ENCODE measurements around the gene GSTCD.
"Not testable (repeated sequence)": the region's sequence is repeated elsewhere in the genome, so short reads cannot be mapped to it uniquely, and the experiment has no call there.

GSTCD gene

DNA sequence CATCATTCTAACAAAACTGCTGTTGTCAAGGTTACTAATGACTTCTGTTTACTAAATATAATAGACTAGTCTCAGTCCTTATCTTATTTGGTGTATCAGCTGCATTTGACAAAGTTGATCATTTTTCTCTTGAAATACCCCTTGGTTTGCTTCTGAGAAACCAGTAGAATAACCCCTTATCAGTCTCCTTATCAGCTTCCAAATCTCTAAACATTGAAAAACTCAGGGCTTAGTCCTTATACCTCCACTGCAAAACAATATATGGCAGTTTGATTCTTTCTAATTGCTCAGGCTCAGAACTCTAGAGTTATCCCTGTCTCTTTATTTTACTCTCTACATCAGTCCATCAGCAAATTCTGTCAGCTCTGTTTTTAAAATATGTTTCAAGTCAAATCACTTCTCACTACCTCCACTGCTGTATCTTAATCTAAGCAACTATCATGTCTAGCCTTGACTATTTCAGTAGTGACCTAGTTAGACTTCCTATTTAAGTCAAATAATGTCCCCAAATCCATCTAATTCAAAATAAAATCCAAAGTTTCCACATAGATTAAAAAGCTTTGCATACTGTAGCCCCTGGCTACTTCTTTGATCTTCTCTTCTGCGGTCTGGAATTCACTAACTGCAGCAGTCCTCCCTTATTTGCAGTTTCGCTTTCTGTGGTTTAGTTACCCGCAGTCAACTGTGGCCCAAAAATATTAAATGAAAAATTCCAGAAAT is 99.6 kb downstream of the GSTCD start:
- no peak for DNase-seq

DNA sequence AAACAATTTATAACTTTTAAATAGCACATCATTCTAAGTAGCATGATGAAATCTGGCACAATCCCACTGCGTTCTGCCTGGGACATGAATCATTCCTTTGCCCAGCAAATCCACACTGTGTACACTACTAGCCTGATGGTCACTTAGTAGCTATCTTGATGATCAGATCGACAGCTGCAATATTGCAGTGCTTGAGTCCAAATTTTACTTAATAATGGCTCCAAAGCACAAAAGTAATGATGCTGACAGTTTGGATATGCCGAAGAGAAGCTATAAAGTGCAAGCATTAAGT is 100.1 kb downstream of the GSTCD start:
- peak; percentile 74 for DNase-seq

DNA sequence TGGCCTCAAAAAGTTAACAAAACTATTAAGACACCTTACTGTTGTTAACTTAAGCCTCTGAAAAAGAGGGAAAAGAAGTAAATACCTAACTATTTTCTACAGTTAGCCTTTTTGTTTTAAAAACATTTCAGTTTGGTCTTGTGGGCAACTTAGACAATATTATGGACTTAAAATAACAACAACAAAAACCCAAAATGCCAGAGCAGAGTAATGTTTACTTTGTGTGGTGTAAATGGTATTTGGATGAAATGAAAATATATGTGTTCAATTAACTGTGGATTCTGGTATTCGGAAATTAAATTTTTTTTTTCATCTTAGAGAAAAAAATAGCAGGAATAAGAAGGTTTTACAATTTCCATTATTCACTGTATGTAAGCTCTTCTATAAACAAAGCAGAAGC is 107.1 kb downstream of the GSTCD start:
- DNase-seq: no peak

DNA sequence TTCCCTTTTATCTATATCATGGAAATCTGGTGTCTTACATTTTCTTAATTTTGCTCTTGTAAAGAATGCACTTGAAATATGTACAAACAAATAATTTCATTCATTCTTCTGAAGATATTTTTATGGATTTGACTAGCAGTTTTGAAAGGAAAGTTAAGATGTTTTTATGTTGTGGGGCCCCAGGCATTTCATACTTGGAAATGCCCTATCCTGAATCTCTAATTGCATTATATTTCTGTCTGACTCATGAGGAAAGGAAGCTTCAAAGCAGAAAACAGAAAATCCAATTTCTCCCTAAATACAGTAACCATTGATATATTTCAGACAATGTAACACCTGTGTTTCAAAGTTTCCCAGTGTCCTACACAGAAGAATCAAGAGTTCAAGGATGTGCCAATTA is 113.5 kb downstream of the GSTCD start:
- DNase-seq: no peak

DNA sequence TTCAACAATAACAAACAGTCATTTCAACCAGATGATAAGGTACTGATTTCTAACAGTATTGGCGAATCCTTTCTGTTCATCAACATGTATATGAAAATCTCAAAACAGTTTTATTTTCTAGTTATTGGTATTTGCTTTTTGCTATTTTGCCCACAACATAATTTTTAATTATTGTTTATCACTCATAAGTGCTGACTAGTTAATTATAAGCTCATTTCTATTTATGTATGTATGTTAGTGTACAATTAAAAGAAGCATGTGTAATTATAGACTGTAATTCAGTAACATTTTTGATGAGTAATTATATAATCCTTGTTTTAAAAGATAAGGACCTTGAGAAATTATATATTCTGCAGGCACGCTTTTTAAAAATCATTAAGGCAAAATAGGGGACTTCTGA is 119.5 kb downstream of the GSTCD start:
- no peak for DNase-seq

DNA sequence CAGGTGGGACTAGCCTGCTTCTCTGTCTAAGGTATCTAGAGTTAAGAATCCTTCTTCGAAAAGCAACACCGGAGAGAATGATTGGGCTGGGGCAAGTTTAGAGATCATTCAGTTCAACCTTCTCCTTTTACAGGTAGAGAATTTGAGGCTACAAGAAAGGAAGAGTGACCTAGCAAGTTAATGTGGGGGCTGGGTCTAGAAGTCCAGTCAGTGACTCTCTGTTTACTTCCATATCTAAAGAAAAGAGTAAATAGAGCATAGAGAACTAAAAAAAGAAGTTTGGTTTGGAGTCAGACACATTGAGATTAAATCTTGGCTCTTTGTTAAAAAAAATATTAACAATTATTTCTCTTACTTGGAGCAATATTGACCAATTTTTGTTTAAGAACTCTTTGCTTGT is 122.6 kb downstream of the GSTCD start:
- DNase-seq: no peak

DNA sequence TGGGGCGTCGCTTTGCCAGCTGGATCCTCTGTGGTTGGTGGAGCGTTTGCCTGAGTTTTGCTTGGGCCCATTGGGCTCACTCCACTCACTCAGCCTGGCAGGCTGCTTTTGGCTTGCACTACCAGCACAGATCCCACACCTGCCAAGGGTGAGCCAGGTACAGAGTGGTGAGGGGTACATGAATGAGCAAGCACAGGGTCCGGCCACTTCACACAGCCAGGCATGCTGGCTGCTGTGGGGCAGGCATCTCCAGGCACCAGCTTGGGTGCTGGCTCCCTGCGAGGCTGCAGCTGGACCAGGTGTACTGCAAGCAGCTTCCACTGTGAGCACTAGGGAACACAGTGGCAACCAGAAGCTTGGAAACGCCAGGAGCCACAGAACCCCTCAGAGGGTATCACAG is 126.6 kb downstream of the GSTCD start:
- DNase-seq: no peak

DNA sequence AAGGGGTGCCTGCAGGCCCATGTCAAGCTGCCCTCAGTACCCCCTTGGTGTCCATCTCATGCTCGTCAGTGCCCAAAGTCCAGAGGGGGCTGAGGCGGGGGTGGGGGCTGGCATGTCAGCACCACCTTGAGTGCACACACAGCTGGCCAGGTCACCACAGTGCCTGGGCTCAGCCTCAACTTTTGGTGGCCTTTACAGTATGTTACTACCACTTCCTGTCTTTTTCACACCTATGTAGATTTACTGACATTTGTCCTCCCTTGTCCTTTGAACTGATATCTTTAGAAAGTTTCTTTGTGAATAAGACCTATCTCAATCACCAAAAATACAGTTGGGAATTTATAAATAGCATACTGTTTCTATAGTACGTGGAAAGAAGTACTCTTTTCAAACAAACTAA is 128.0 kb downstream of the GSTCD start:
- DNase-seq: no peak

DNA sequence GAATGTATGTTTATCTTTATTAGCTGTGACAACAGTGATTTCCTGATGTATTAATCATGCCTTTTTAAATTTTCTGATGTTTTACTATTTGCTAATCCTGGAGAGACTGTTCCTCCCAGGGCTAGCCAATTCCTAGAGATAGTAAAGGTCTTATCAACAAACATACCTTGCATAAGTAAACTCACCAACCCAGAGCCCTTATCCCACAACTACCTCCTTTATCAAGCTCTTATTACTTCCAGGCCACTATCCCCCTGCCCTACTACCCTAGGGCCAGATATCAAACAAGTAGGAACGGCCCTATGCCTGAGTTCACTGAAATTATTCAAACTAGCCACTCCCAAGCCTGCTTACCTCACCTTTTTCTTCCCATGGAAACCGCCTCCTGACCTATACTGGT is 128.5 kb downstream of the GSTCD start:
- no peak for DNase-seq

DNA sequence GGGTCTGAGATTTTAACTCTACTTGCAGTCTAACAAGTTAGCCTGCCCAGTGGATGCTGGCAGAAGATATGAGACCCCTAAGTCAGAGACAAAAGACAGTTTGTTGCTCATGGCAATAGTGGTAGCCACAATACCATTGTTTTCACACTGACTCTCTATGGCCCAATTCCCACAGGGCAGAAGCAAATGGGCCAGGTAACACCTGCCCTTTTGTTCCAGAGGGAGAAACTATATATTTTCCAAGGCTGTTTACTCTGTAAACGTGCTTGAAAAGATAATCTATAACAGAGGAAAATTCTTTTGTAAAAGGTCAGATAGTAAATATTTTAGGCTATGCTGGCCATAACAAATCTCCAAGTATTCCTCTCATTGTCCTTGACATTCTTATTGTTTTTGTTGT is 129.5 kb downstream of the GSTCD start:
- DNase-seq: no peak

DNA sequence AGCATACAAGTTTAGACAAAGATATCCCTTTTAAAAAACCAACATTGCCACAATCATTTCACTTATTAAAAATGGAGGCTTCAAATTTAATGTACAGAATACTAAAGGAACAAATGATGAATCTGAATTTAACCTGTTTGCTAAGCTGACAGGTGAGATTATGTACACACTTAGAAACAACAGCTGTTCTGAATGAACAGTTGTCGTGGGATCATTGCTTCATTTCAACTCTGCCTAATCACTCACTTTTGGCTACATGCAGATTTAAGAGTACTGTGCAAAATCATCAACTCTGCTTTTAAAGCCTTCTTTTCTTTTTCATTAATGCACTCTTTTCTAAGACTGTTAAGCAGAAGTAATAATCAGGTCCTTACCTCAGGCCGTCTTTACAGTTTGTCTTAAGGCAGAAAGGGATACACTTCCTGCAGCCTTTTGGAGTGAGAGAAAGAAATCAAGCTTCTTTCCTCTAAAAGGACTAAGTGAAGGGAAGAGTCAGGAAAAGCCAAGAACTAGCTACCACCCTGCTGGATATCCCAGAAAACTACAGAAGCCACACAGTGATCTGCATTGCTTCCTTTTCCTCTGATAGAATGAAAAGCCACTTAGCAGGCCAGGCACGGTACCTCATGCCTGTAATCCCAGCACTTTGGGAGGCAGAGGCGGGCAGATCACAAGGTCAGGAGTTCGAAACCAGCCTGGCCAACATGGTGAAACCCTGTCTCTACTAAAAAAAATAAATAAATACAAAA is 132.0 kb downstream of the GSTCD start:
- DNase-seq: no peak

DNA sequence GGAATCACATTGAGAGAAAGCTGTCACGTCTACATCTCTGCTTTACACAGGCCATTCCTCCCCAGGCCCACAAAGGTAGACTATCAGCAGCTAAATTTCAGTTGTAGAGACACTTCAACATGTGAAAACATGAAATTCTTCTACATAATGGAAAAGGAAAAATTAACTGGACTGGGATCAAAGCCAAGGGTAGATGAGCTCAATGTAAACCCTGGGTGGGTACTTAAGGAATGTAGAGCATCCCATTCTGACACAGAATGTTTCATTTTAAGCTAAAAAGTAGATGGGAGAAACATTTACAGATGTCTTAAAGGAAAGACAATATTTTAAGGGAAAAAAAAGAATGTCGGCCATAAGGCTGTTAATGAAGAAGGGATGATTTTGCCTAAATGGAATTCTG is 135.4 kb downstream of the GSTCD start:
- peak; percentile 31 for DNase-seq

DNA sequence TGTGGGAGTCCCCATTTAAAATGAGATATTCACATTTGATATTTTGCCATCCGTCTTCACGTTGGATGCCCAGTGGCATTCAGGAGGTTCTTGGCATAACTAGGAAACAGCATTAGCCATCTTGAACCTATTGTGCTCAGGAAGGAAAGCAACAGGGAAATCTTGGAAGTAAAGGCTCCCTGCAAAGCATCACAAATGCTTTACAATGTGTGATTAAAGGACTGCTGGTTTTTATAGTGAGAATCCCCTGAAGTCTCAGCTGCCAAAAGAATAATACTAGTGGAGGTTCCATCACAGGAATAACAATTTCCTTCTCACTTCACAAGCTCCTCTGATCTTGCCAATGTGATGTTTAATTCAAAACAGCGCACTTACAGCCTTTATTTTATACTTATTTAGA is 137.0 kb downstream of the GSTCD start:
- no peak for DNase-seq

DNA sequence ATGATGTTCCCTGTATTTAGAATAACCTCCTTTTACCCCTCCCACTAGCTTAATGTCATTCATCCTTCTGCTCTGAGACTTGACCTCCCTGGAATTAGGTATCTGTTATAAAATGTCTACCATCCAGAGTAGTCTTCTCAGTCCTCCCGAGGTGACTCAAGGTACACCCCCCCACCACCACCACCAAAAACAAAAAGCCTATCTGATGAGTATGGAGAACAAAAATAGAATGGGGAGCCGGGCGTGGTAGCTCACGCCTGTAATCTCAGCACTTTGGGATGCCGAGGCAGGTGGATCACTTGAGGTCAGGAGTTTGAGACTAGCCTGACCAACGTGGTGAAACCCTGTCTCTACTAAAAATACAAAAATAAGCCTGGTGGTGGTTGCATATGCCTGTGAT is 139.8 kb downstream of the GSTCD start:
- not testable (repeated sequence) for DNase-seq

DNA sequence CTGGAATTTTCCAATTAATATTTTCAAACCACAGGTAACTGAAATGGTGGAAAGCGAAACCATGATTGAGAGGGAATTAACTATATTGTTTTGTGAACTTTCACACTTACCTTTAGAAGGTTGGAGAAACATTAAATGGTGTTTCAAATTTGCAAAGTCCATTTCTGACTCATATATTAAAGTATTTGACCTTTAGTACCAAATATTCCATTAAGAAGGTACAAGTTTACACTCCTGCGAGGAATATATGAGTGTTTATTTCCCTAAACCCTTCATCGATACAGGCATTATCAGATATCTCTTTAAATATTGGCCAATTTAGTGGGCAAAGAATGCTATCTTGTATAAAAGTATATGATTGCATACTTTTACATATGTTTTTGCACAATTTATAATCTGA is 142.6 kb downstream of the GSTCD start:
- no peak for DNase-seq

DNA sequence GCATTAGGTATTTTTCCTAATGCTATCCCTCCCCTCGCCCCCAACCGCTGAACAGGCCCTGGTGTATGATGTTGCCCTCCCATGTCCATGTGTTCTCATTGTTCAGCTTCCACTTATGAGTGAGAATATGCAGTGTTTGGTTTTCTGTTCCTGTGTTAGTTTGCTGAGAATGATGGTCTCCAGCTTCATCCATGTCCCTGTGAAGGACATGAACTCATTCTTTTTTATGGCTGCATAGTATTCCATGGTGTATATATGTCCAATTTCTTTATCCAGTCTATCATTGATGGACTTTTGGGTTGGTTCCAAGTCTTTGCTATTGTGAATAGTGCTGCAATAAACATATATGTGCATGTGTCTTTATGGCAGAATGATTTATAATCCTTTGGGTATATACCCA is 143.6 kb downstream of the GSTCD start:
- not testable (repeated sequence) for DNase-seq

DNA sequence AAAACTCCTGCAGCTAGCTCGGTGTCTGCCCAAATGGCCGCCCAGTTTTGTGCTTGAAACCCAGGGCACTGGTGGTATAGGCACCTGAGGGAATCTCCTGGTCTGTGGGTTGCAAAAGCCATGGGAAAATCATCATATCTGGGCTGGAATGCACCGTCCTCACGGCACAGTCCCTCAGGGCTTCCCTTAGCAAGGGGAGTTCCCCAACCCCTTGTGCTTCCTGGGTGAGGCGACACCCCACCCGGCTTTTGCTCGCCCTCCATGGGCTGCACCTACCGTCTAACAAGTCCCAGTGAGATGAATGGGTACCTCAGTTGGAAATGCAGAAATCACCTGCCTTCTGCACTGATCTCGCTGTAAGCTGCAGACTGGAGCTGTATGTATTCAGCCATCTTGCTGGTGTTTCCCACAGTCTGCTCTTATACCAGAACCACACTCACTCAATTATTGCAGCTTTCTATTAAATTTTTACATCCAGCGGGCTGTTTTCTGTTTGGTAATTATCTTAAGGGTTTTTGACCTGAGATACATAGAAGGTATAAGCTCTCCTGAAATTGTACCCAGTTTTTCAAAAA is 150.0 kb downstream of the GSTCD start:
- DNase-seq: no peak

DNA sequence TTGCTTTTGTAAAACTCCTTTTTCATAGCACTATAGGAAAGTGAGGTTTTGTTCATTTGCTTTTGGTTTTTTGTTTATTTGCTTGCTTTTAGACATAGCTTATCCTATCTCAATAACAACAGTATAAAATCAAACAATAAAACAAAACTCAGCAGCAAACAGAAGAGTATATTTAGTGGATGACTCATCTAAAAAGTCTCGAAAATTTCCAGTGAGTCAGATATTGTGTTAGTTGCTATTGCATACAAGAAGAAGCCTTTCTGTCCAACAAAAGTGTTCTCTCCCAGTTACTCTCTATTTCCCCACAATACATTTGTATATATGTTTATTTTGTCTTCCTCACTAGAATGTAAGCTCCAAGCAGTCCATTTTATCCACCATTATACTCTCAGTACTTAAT is 150.6 kb downstream of the GSTCD start:
- peak; percentile 46 for DNase-seq

DNA sequence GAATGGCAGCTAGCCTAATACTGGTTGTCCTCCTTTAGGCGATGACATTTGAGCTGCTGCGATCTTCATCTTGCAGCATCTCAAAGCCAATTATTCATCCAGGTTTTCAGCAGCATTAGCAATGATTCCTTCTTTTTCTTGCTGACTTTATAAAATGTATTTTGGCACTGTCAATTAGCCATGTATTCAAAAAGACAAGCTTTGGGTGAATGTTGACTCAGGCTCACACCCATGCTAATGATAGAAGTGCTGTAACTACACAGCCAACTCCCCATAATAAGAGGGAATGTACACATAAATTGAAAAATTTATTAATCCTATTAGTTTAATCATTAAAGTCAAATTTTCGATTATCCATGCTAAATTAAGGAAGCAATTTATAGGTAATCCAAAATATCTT is 162.4 kb downstream of the GSTCD start:
- no peak for DNase-seq

DNA sequence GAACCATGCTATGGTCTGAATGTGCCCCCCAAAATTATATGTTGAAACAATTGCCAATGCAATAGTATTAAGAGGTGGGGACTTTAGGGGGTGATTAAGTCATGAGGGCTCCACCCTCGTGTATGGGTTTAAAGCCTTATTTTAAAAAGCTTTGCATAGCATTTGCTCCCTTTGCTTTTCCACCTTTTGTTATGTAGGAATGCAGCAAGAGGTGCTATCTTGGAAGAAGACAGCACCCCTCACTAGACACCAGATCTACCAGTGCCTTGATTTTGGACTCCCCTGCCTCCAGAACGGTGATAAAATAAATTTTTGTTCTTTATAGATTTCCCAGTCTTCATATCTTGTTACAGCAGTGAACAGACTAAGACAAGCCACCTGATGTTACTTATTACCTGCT is 163.4 kb downstream of the GSTCD start:
- no peak for DNase-seq

DNA sequence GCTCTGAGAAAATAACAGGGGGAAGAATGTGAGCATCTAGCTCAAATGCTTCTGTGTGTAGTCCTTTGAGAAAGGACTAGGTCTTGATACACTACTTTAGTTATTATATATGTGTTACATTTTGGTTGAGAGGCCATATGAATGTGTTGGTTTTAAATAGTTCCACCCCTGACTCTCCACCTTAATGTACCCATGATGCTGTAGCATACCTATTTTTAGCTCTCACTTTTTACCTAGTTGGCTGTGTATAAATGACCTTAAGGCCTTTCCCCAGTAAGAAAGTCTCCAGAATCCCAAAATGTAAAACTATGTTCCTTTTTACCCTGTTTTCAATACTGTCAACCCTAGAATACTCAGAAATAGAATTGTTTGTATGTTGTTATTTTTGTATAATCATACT is 166.6 kb downstream of the GSTCD start:
- DNase-seq: no peak

DNA sequence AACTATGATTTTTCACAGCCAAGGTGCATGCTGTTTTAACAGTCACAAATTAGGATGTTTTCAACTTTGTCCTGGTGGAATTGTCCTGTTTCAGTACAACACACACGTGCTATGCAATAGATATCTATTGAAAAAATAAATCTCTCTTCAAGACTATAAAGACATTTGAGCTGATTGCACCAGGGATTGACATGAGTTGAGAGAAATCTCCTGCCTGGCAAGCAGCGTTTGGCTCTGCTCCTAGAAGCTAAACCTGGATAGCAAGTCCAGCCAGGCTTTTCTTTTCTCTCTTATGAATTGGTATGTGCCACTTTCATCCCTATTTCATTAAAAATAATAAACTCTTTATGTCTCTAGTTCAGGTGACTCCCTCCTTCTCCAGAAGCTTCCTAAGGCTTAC is 170.1 kb downstream of the GSTCD start:
- DNase-seq: no peak

DNA sequence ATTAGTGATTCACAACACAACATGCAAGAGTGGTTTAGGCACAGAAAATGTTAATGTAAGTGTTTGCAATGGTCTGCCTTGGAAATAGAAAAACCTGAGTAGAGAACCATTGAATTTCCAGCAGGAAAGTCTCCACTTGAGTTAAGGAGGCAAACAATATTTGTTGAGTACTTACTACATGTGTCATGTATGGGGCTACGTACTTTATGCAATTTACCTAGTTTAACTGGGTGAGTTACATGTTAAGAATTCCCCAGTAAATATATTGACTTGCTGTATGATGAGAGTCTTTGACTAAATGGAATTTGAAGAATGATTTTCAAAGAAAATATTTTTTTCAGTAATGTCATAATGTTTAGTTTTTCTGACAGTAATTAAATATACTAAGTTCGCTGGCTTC is 178.9 kb downstream of the GSTCD start:
- no peak for DNase-seq

DNA sequence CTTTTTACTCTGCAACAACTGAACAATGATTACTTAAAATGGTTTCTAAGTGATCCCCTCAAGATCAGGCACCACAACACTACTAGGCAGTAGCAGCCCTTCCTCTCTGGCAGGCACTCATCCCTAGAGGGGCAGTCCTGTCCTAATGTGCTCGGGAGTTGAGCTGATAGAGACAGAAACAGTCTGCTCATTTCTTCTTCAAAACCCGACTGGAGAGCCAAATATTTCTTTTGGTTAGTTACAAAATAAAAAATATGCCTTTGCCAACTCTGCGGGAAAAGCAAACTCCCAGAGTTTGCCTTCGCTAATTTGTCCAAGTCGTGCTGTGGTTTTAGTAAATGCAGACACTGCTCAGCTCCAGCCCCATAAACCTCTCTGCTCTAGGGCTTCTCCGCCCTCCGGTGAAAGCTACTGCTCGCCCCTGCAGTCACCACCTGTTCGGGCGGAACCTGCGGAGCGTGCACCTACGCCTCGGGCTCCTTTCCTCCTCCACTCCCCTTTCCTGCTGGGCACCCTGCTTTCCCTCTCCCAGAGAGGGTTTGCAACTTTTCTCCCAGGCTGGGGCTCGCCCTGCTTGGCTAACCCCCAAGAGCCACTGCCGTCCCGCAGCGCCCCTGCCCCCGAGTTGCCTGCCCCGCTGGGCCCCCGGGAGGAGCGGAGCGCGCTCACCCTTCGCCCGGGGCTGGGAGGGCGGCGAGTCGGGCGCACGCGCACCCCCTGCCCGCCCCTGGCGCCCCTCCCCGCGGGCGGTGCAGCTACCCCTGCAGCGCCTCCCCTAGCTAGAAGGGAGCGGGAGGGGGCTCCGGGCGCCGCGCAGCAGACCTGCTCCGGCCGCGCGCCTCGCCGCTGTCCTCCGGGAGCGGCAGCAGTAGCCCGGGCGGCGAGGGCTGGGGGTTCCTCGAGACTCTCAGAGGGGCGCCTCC is 186.3 kb downstream of the GSTCD start, which contains the start of gene NPNT:
TSS of gene NPNT (plus strand) at position 812 of the 923 bp plus-strand sequence. CDS start 182 bp downstream, outside the sequence.
- DNase-seq: no peak

Measured in fibroblast of skin of right biceps (primary cell).